Neural cell (in vitro differentiated cells): ENCODE data around the gene COL23A1. TPM values are rescaled to one million over a fixed set of nuclear protein-coding genes. Genes with fewer than 3 reads are reported as not detected.
"Not testable (repeated sequence)": the region's sequence is repeated elsewhere in the genome, so short reads cannot be mapped to it uniquely, and the experiment has no call there.

ENCODE experiments used
- H2AFZ ChIP-seq: fragments of 200-600, 300-800 bp; sonication (generic), shearing (Covaris generic); 2 replicates; pipeline ENCODE4 v1.6.0; 2014; ENCODE audit warnings: low read depth, mild to moderate bottlenecking, antibody characterized with exemption, low read length, moderate library complexity
- H3F3A ChIP-seq: fragments of 200-600 bp; shearing (Covaris generic); 2 replicates; pipeline ENCODE4 v1.6.1; 2016; ENCODE audit warnings: mild to moderate bottlenecking, moderate library complexity, mixed read lengths, antibody characterized with exemption, low read length; ENCODE audit not compliant: insufficient read depth, poor library complexity, severe bottlenecking
- H3K27ac ChIP-seq: fragments of 200-600, 300-800 bp; sonication (generic), shearing (Covaris generic); 2 replicates; pipeline ENCODE4 v1.5.1; 2014; ENCODE audit warnings: mild to moderate bottlenecking, low read length, moderate library complexity
- H3K27me3 ChIP-seq: fragments of 300-800, 200-600 bp; sonication (generic), shearing (Covaris generic); 2 replicates; pipeline ENCODE4 v1.6.0; 2014; ENCODE audit warnings: mild to moderate bottlenecking, low read depth, low read length, moderate library complexity; ENCODE audit not compliant: insufficient read depth
- H3K36me3 ChIP-seq: fragments of 300-800, 200-600 bp; sonication (generic), shearing (Covaris generic); 2 replicates; pipeline ENCODE4 v1.5.1; 2014; ENCODE audit warnings: mild to moderate bottlenecking, antibody characterized with exemption, low read length, moderate library complexity; ENCODE audit not compliant: insufficient read depth
- H3K4me2 ChIP-seq: fragments of 300-800, 200-600 bp; sonication (generic), shearing (Covaris generic); 2 replicates; pipeline ENCODE4 v1.6.0; 2014; ENCODE audit warnings: mild to moderate bottlenecking, low read length
- H3K4me3 ChIP-seq: fragments of 300-800, 200-600 bp; sonication (generic), shearing (Covaris generic); 2 replicates; pipeline ENCODE4 v1.5.1; 2014; ENCODE audit warnings: mild to moderate bottlenecking, low read length, moderate library complexity
- H3K79me2 ChIP-seq: fragments of 200-600 bp; shearing (Covaris generic); replicated peaks from 2 replicates; pipeline ENCODE4 v1.6.0; 2014; ENCODE audit warnings: mild to moderate bottlenecking, low read length, moderate library complexity; ENCODE audit not compliant: insufficient read depth
- H3K9ac ChIP-seq: fragments of 300-800, 200-600 bp; sonication (generic), shearing (Covaris generic); 2 replicates; pipeline ENCODE4 v1.6.1; 2016; ENCODE audit warnings: mild to moderate bottlenecking, low read length, mixed read lengths
- H3K9me2 ChIP-seq: fragments of 200-600 bp; shearing (Covaris generic); 2 replicates; pipeline ENCODE4 v1.6.1; 2016; ENCODE audit warnings: mild to moderate bottlenecking, low read length, mixed read lengths; ENCODE audit not compliant: insufficient read depth
- H3K9me3 ChIP-seq: fragments of 200-600, 300-800 bp; sonication (generic), shearing (Covaris generic); 2 replicates; pipeline ENCODE4 v1.6.1; 2016; ENCODE audit warnings: mild to moderate bottlenecking, mixed run types, low read length, moderate library complexity, mixed read lengths
- H4K20me1 ChIP-seq: fragments of 200-600 bp; shearing (Covaris generic); 2 replicates; pipeline ENCODE4 v1.6.1; 2016; ENCODE audit warnings: mild to moderate bottlenecking, mixed run types; ENCODE audit not compliant: insufficient read depth
- CTCF ChIP-seq: fragments of 450-650 bp; IDR thresholded peaks from 2 replicates; pipeline ENCODE4 v1.5.1; 2014; ENCODE audit warnings: antibody characterized with exemption, mild to moderate bottlenecking, moderate library complexity; ENCODE audit not compliant: poor library complexity, severe bottlenecking
- EP300 ChIP-seq: fragments of 450-650 bp; conservative IDR thresholded peaks from 2 replicates; pipeline ENCODE4 v1.6.1; 2014; ENCODE audit warnings: antibody characterized with exemption, mild to moderate bottlenecking, moderate library complexity; ENCODE audit not compliant: poor library complexity, severe bottlenecking
- EZH2 ChIP-seq: fragments of 200-600, 300-800 bp; shearing (Covaris generic), sonication (generic); IDR thresholded peaks from 2 replicates; pipeline ENCODE4 v1.6.1; 2014; ENCODE audit warnings: antibody characterized with exemption, low read length, borderline replicate concordance, mild to moderate bottlenecking; ENCODE audit not compliant: insufficient read depth, poor library complexity, severe bottlenecking
- MXI1 ChIP-seq: fragments of 450-650 bp; conservative IDR thresholded peaks from 2 replicates; pipeline ENCODE4 v1.6.1; 2014; ENCODE audit warnings: antibody characterized with exemption, mild to moderate bottlenecking; ENCODE audit not compliant: poor library complexity, severe bottlenecking
- POLR2AphosphoS5 ChIP-seq: IDR thresholded peaks from 2 replicates; pipeline ENCODE4 v1.6.1; 2012
- RAD21 ChIP-seq: fragments of 450-650 bp; conservative IDR thresholded peaks from 2 replicates; pipeline ENCODE4 v1.6.1; 2014; ENCODE audit warnings: antibody characterized with exemption, mild to moderate bottlenecking, moderate library complexity
- REST ChIP-seq: IDR thresholded peaks from 2 replicates; pipeline ENCODE4 v1.6.1; 2012; ENCODE audit warnings: borderline replicate concordance
- SMC3 ChIP-seq: fragments of 450-650 bp; conservative IDR thresholded peaks from 2 replicates; pipeline ENCODE4 v1.6.1; 2014; ENCODE audit warnings: antibody characterized with exemption, mild to moderate bottlenecking, moderate library complexity; ENCODE audit not compliant: poor library complexity
- TAF1 ChIP-seq: IDR thresholded peaks from 2 replicates; pipeline ENCODE4 v1.6.1; 2012; ENCODE audit warnings: low read depth
- polyA plus RNA-seq: library from polyadenylated mRNA; depleted of rRNA; stranded (reverse); fragments of >200 nt; gene quantifications from 2 replicates; pipeline ENCODE4 v1.2.3, GENCODE V29; 2014

The COL23A1 gene
- polyA plus RNA-seq, 1 donor from 2014 or later = not detected

GRCh38 chr5:178229861-178230260 is 360.3 kb downstream of the COL23A1 start:
- no peaks in the 10 kb centered on the region for H3K9me2 ChIP-seq
- H3K9ac ChIP-seq = no peak overlapping the region
- H3K27me3 ChIP-seq = no peaks in the 10 kb centered on the region
- H3K4me3 ChIP-seq = no peak overlapping the region
- no peaks in the 10 kb centered on the region for H3K36me3 ChIP-seq
- no peak overlapping the region for H2AFZ ChIP-seq
- no peak for TF ChIP-seq RAD21
- no peak for TF ChIP-seq SMC3
- no peak for TF ChIP-seq EZH2
- no peak for TF ChIP-seq REST
- no peak for TF ChIP-seq MXI1
- TF ChIP-seq TAF1 = no peak
- TF ChIP-seq EP300 = no peak
- TF ChIP-seq POLR2AphosphoS5 = no peak
- TF ChIP-seq CTCF = no peak
- H3K4me2 ChIP-seq = no peak overlapping the region
- H3K79me2 ChIP-seq = peaks cover 9% of the 10 kb centered on the region
- peaks cover 5% of the 10 kb centered on the region for H3K9me3 ChIP-seq
- H3K27ac ChIP-seq = no peak overlapping the region
- H3F3A ChIP-seq = no peaks in the 10 kb centered on the region
- no peaks in the 10 kb centered on the region for H4K20me1 ChIP-seq

- H3K27ac ChIP-seq, H3K27me3 ChIP-seq, H3K4me3 ChIP-seq, H3K79me2 ChIP-seq, H3K9me2 ChIP-seq, H2AFZ ChIP-seq, H3K9ac ChIP-seq, H3K4me2 ChIP-seq, H3F3A ChIP-seq, H3K9me3 ChIP-seq, H3K36me3 ChIP-seq, H4K20me1 ChIP-seq: not testable (repeated sequence)
These were observed 361.1 kb downstream of the COL23A1 start for GRCh38 chr5:178229111-178229510.

GRCh38 chr5:178228609-178229008 is 361.6 kb downstream of the COL23A1 start:
- no peaks in the 10 kb centered on the region for H3K27me3 ChIP-seq
- H3K9ac ChIP-seq = no peak overlapping the region
- no peak overlapping the region for H2AFZ ChIP-seq
- H3K79me2 ChIP-seq = peaks cover 9% of the 10 kb centered on the region
- no peak overlapping the region for H3K4me2 ChIP-seq
- no peaks in the 10 kb centered on the region for H3K9me2 ChIP-seq
- H3K36me3 ChIP-seq = no peaks in the 10 kb centered on the region
- peaks cover 5% of the 10 kb centered on the region for H3K9me3 ChIP-seq
- no peak overlapping the region for H3K27ac ChIP-seq
- no peak overlapping the region for H3K4me3 ChIP-seq
- no peaks in the 10 kb centered on the region for H4K20me1 ChIP-seq
- H3F3A ChIP-seq = no peaks in the 10 kb centered on the region
- no peak for TF ChIP-seq SMC3
